GM10248 (cell line): Measurements from ENCODE around the gene CAD.
"Not testable (repeated sequence)": the region's sequence is repeated elsewhere in the genome, so short reads cannot be mapped to it uniquely, and the experiment has no call there.

Experiments
- CTCF ChIA-PET: fragments of 300-600 bp; sonication (Branson Sonifier 250); formaldehyde crosslinking; extraction: SDS; loops from one replicate; lab custom pipeline; 2021; ENCODE audit warnings: antibody characterized with exemption; lab: Yijun Ruan, JAX
- POLR2A ChIA-PET: fragments of 350-650 bp; sonication (Branson Sonifier 250); formaldehyde crosslinking; extraction: SDS; loops from one replicate; lab custom pipeline; 2020; ENCODE audit warnings: antibody characterized with exemption; lab: Yijun Ruan, JAX
- DNase-seq: peaks from one replicate; pipeline ENCODE4 v3.0.0; 2012; ENCODE audit errors: extremely low spot score
- CTCF ChIP-seq: IDR thresholded peaks from 2 replicates; pipeline ENCODE4 v1.5.1; 2012; ENCODE audit warnings: mild to moderate bottlenecking, low read depth; ENCODE audit errors: extremely low read depth, missing control alignments, control extremely low read depth

CAD gene

GRCh38 chr2:27270670-27271069 is 53.5 kb downstream of the CAD start:
- POLR2A ChIA-PET = no interaction called here
- CTCF ChIA-PET = interaction anchor here (1.4 to 2.7 kb wide), 4 partner anchors 9 to 174 kb away, joined by 3 to 22 read pairs (median 8); partner anchors contain the start of gene TRIM54
- no peak for TF ChIP-seq CTCF
- DNase-seq = no peak

- CTCF ChIA-PET = interaction anchor here (0.6 to 2.7 kb wide), 9 partner anchors 8 to 173 kb away, joined by 3 to 22 read pairs (median 7); partner anchors contain the start of gene TRIM54
These were observed 54.6 kb downstream of the CAD start for GRCh38 chr2:27271631-27272340.

GRCh38 chr2:27272537-27273522 is 55.7 kb downstream of the CAD start:
- CTCF ChIA-PET = interaction anchor here (0.6 to 2.4 kb wide), 10 partner anchors 9 to 174 kb away, joined by 3 to 13 read pairs (median 4); partner anchors contain the start of gene TRIM54
- POLR2A ChIA-PET = interaction anchor here (0.7 kb wide), 2 partner anchors 10 to 426 kb away, joined by 4 to 5 read pairs; partner anchors contain the start of gene SLC30A3
- not testable (repeated sequence) for DNase-seq

More at GRCh38 chr2:27271631-27272340, 54.6 kb downstream of the CAD start:
- POLR2A ChIA-PET = interaction anchor here (0.7 kb wide), 2 partner anchors 9 to 425 kb away, joined by 4 to 5 read pairs; partner anchors contain the start of gene SLC30A3
- DNase-seq = no peak
- no peak for TF ChIP-seq CTCF

GRCh38 chr2:27275211-27276150 is 58.3 kb downstream of the CAD start, which contains the start of gene DNAJC5G:
Gene DNAJC5G (plus strand): TSS chr2:27275433. CDS start chr2:27276729, 1,296 bp downstream.
- TF ChIP-seq CTCF = no peak
- CTCF ChIA-PET = interaction anchor here (1.1 to 10.1 kb wide), 4 partner anchors 9 to 28 kb away, joined by 3 to 99 read pairs (median 6); partner anchors contain the start of gene SLC30A3
- POLR2A ChIA-PET = no interaction called here
- no peak for DNase-seq

GRCh38 chr2:27278010-27278409 is 60.8 kb downstream of the CAD start:
- ChIA-PET POLR2A (no interaction called here), CTCF (interaction anchor here (1.2 to 10.1 kb wide), 5 partner anchors 13 to 179 kb away, joined by 3 to 136 read pairs (median 77); partner anchors contain the start of gene SLC30A3)

More at GRCh38 chr2:27278010-27278409, 60.8 kb downstream of the CAD start:
- no peak for DNase-seq
- TF ChIP-seq CTCF = no peak
